ENCODE data around the gene TSPAN32. TPM values are rescaled to one million over a fixed set of nuclear protein-coding genes. Genes with fewer than 3 reads are reported as not detected.

Gene TSPAN32
- total and polyA plus RNA-seq, 2 donors (not counting 3 experiments of a cell fraction or from before 2014, with no cell fraction given): not detected

DNA sequence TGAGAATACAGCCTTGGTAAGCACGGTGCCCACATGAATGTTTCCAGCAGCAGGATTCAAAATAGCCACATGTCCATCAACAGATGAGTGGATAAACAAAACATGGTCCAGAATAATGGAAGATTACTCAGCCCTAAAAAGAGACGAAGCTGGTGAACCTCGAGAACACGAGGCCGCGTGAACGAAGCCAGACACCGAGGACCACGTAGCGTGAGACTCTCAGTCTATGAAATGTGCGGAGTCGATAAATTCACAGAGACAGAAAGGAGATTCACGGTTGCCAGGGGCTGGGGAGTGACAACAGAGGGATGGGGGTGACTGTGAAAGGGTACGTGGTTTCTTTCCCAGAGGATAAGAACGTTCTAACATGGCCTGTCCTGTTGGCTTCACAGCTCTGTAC, 28.5 kb upstream of the TSPAN32 start:
- BruUV-seq (replicated peaks): no TSS peak
- Histone ChIP-seq H2AFZ (ENCODE audit: low read depth, low read length) (no peak overlapping the region), H3K9ac (replicated peaks; ENCODE audit: extremely low read depth, insufficient read depth, low read length) (no peak overlapping the region), H3K36me3 (ENCODE audit: control insufficient read depth in 2 of 2, extremely low read depth in 1 of 2, insufficient read depth in 2 of 2, low read length in 2 of 2) (no peaks in the 10 kb centered on the region), H3K4me2 (ENCODE audit: insufficient read depth, low read length) (no peak overlapping the region), H3K4me3 (replicated peaks in 1 of 3; ENCODE audit: insufficient read depth in 1 of 3, low read depth in 1 of 3, low read length in 3 of 3) (no peak overlapping the region), H3K79me2 (ENCODE audit: control insufficient read depth, insufficient read depth, low read length) (no peaks in the 10 kb centered on the region), H3K4me1 (ENCODE audit: control insufficient read depth, extremely low read depth, insufficient read depth, low read length) (no peaks in the 10 kb centered on the region), H4K20me1 (replicated peaks; ENCODE audit: control insufficient read depth, extremely low read depth, insufficient read depth, low read length) (no peaks in the 10 kb centered on the region), H3K9me1 (replicated peaks; ENCODE audit: control insufficient read depth, extremely low read depth, insufficient read depth, low read length) (no peaks in the 10 kb centered on the region), H3K27ac (ENCODE audit: insufficient read depth, low read depth, low read length) (no peak overlapping the region), H3K9me3 (replicated peaks; ENCODE audit: control insufficient read depth, insufficient read depth, low read length) (no peaks in the 10 kb centered on the region), H3K27me3 (ENCODE audit: control insufficient read depth in 2 of 2, insufficient read depth in 2 of 2, low read length in 2 of 2) (peaks cover 32 to 39% of the 10 kb centered on the region in 2 experiments)
- CTCF ChIA-PET: interaction anchor here (1.1 kb wide), 1 partner anchor 151 kb away, joined by 3 read pairs; no protein-coding TSS in a partner anchor
- intact Hi-C loops (cut with micrococcal nuclease): no loop called here
- dilution Hi-C loops (cut with MboI; ENCODE audit: extremely low pct_ligation_motif_present, low sequenced_read_pairs): no loop called here
- FAIRE-seq: no peak
- POLR2A ChIA-PET: no interaction called here
- TF ChIP-seq JUN (IDR thresholded peaks at IDR 0.05; ENCODE audit: borderline replicate concordance, insufficient read depth, insufficient read length, low read depth) (no peak), FOS (IDR thresholded peaks at IDR 0.05; ENCODE audit: borderline replicate concordance, insufficient read depth, low read length) (no peak), GATA2 (IDR thresholded peaks at IDR 0.05; ENCODE audit: insufficient read depth, insufficient read length, low read depth, low read length) (no peak), EZH2 (IDR thresholded peaks at IDR 0.05; ENCODE audit: borderline replicate concordance, low read depth, low read length, severe bottlenecking) (no peak), POLR2A (IDR thresholded peaks at IDR 0.05; ENCODE audit: low read depth, low read length) (no peak), MYC (IDR thresholded peaks at IDR 0.05; ENCODE audit: low read depth, low read length) (no peak)
- TF ChIP-seq, protein P1, sequence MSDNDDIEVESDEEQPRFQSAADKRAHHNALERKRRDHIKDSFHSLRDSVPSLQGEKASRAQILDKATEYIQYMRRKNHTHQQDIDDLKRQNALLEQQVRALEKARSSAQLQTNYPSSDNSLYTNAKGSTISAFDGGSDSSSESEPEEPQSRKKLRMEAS (IDR thresholded peaks at IDR 0.05; ENCODE audit: insufficient read depth, insufficient read length): no peak
- no peak for DNase-seq (ENCODE audit: low read depth, low spot score)

DNA sequence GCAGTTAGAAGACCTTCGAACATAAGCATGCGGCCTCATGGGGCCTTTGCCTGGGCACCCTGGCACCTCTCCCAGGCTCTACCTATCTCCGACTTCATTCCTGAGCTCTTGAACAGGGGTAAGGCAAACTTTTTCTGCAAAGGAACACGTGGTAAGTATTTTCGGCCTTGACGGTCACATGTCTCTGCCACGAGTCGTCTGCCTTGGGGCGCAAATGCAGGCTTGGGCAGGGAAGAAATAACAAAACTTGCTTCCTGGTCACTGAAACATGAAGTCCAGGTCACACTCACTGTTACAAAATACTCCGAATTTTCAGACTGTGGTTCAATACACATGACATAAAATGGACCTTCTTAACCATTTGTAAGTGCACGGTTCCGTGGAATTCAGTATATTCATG, 28.0 kb upstream of the TSPAN32 start:
- Histone ChIP-seq H3K4me2 (ENCODE audit: insufficient read depth, low read length) (no peak overlapping the region), H2AFZ (ENCODE audit: low read depth, low read length) (no peak overlapping the region), H3K4me1 (ENCODE audit: control insufficient read depth, extremely low read depth, insufficient read depth, low read length) (no peaks in the 10 kb centered on the region), H3K79me2 (ENCODE audit: control insufficient read depth, insufficient read depth, low read length) (no peaks in the 10 kb centered on the region), H3K4me3 (replicated peaks in 1 of 3; ENCODE audit: insufficient read depth in 1 of 3, low read depth in 1 of 3, low read length in 3 of 3) (no peak overlapping the region), H3K9me3 (replicated peaks; ENCODE audit: control insufficient read depth, insufficient read depth, low read length) (no peaks in the 10 kb centered on the region), H4K20me1 (replicated peaks; ENCODE audit: control insufficient read depth, extremely low read depth, insufficient read depth, low read length) (no peaks in the 10 kb centered on the region), H3K27ac (ENCODE audit: insufficient read depth, low read depth, low read length) (no peak overlapping the region), H3K9ac (replicated peaks; ENCODE audit: extremely low read depth, insufficient read depth, low read length) (no peak overlapping the region), H3K36me3 (ENCODE audit: control insufficient read depth in 2 of 2, extremely low read depth in 1 of 2, insufficient read depth in 2 of 2, low read length in 2 of 2) (no peaks in the 10 kb centered on the region), H3K9me1 (replicated peaks; ENCODE audit: control insufficient read depth, extremely low read depth, insufficient read depth, low read length) (no peaks in the 10 kb centered on the region), H3K27me3 (ENCODE audit: control insufficient read depth in 2 of 2, insufficient read depth in 2 of 2, low read length in 2 of 2) (peaks cover 28 to 34% of the 10 kb centered on the region in 2 experiments)
- ChIA-PET POLR2A (no interaction called here), CTCF (interaction anchor here (1.1 kb wide), 1 partner anchor 151 kb away, joined by 3 read pairs; no protein-coding TSS in a partner anchor)
- dilution Hi-C loops (cut with MboI; ENCODE audit: extremely low pct_ligation_motif_present, low sequenced_read_pairs) (no loop called here), intact Hi-C loops (cut with micrococcal nuclease) (no loop called here)
- BruUV-seq (replicated peaks): no TSS peak
- TF ChIP-seq FOS (IDR thresholded peaks at IDR 0.05; ENCODE audit: borderline replicate concordance, insufficient read depth, low read length): no peak
- TF ChIP-seq, protein P1 (IDR thresholded peaks at IDR 0.05; ENCODE audit: insufficient read depth, insufficient read length): peak; percentile 14
- FAIRE-seq: no peak
- DNase-seq (ENCODE audit: low read depth, low spot score): no peak

All from endothelial cell of umbilical vein (primary cell).